Measurements from ENCODE around the gene PDSS2. TPM values are rescaled to one million over a fixed set of nuclear protein-coding genes. Genes with fewer than 3 reads are reported as not detected.
"Not testable (repeated sequence)": the region's sequence is repeated elsewhere in the genome, so short reads cannot be mapped to it uniquely, and the experiment has no call there.

Gene PDSS2
- total and polyA plus RNA-seq, 7 donors: 9.4 to 18.5 (median 11.1) TPM

GRCh38 chr6:107171513-107171912, 287.9 kb downstream of the PDSS2 start:
- no peak for TF ChIP-seq CTCF (IDR thresholded peaks at IDR 0.05)
- no peak for TF ChIP-seq EP300 (IDR thresholded peaks at IDR 0.05)
- no peak for TF ChIP-seq POLR2AphosphoS5 (IDR thresholded peaks at IDR 0.05)
- no peak overlapping the region for H3K4me3 ChIP-seq
- DNase-seq: no peak
- H3K27me3 ChIP-seq: no peaks in the 10 kb centered on the region
- 87 to 97% methylated on average over 5 of the region's 5 CpGs for WGBS, 2 donors
- no peaks in the 10 kb centered on the region for H3K9me3 ChIP-seq
- H3K27ac ChIP-seq: no peak overlapping the region
- intact Hi-C loops (cut with DNase I): no loop called here
- H3K4me1 ChIP-seq: no peaks in the 10 kb centered on the region
- no peaks in the 10 kb centered on the region for H3K36me3 ChIP-seq

- intact Hi-C loops (cut with DNase I); H3K9me3 ChIP-seq; H3K4me1 ChIP-seq; H3K4me3 ChIP-seq; H3K36me3 ChIP-seq; DNase-seq; H3K27me3 ChIP-seq; H3K27ac ChIP-seq: not testable (repeated sequence)
- WGBS, 2 donors: 92 to 99% methylated on average over 4 to 5 of the region's 5 CpGs
Measured at GRCh38 chr6:107164299-107164698, 295.1 kb downstream of the PDSS2 start.

- Histone ChIP-seq H3K4me1 (no peaks in the 10 kb centered on the region), H3K4me3 (no peak overlapping the region), H3K9me3 (no peaks in the 10 kb centered on the region), H3K36me3 (no peaks in the 10 kb centered on the region), H3K27me3 (no peaks in the 10 kb centered on the region), H3K27ac (no peak overlapping the region)
- DNase-seq: no peak
- intact Hi-C loops (cut with DNase I): no loop called here
- 98% methylated on average over 3 of the region's 3 CpGs for WGBS, 2 donors
- TF ChIP-seq POLR2AphosphoS5 (IDR thresholded peaks at IDR 0.05) (no peak), POLR2A (IDR thresholded peaks at IDR 0.05) (no peak), EP300 (IDR thresholded peaks at IDR 0.05) (no peak), CTCF (IDR thresholded peaks at IDR 0.05) (no peak)
Measured at GRCh38 chr6:107161521-107161920, 297.8 kb downstream of the PDSS2 start.

- 46 to 79% methylated on average over 2 of the region's 2 CpGs for WGBS, 2 donors
- Histone ChIP-seq H3K4me3 (no peak overlapping the region), H3K4me1 (no peaks in the 10 kb centered on the region), H3K27me3 (no peaks in the 10 kb centered on the region), H3K27ac (no peak overlapping the region), H3K9me3 (no peaks in the 10 kb centered on the region), H3K36me3 (no peaks in the 10 kb centered on the region)
- intact Hi-C loops (cut with DNase I): no loop called here
- DNase-seq: no peak
- no peak for TF ChIP-seq CTCF (IDR thresholded peaks at IDR 0.05)
Measured at GRCh38 chr6:107156617-107157016, 302.7 kb downstream of the PDSS2 start.

GRCh38 chr6:107154801-107155160, 304.6 kb downstream of the PDSS2 start:
- intact Hi-C loops (cut with DNase I): no loop called here
- no peaks in the 10 kb centered on the region for H3K36me3 ChIP-seq
- 74 to 88% methylated on average over 2 of the region's 2 CpGs for WGBS, 2 donors
- H3K4me3 ChIP-seq: no peak overlapping the region
- H3K27me3 ChIP-seq: no peaks in the 10 kb centered on the region
- H3K27ac ChIP-seq: no peak overlapping the region
- H3K9me3 ChIP-seq: no peaks in the 10 kb centered on the region
- TF ChIP-seq POLR2A (IDR thresholded peaks at IDR 0.05) (no peak), EP300 (IDR thresholded peaks at IDR 0.05) (no peak), POLR2AphosphoS5 (IDR thresholded peaks at IDR 0.05) (no peak), CTCF (IDR thresholded peaks at IDR 0.05) (no peak)
- H3K4me1 ChIP-seq: no peaks in the 10 kb centered on the region
- no peak for DNase-seq
